Uterus (tissue), 4 donors: ENCODE data around the gene ZMYND8. TPM values are rescaled to one million over a fixed set of nuclear protein-coding genes. Genes with fewer than 3 reads are reported as not detected.

Experiments
- DNase-seq, 2 donors: peaks; one replicate each; pipeline ENCODE4 v3.0.0-alpha.2; 2019 to 2020
- H3K27ac ChIP-seq, 2 donors: fragments of 200-600 bp; sonication (generic); 1 replicate in 1 of 2; 2 replicates in 1 of 2; pipeline ENCODE4 v1.5.1; 2016 to 2018
- H3K27me3 ChIP-seq, 2 donors: fragments of 200-600 bp; sonication (generic); one replicate each; pipeline ENCODE4 v1.5.1; 2018 to 2019; ENCODE audit warnings: control low read depth in 1 of 2
- H3K36me3 ChIP-seq, 2 donors: fragments of 200-600 bp; sonication (generic); one replicate each; pipeline ENCODE4 v1.5.1; 2019; ENCODE audit warnings: control low read depth in 1 of 2
- H3K4me1 ChIP-seq, 2 donors: fragments of 200-600 bp; sonication (generic); one replicate each; pipeline ENCODE4 v1.5.1; 2018 to 2019; ENCODE audit warnings: control low read depth in 1 of 2
- H3K4me3 ChIP-seq, 2 donors: fragments of 200-600 bp; sonication (generic); 1 replicate in 1 of 2; 2 replicates in 1 of 2; pipeline ENCODE4 v1.5.1; 2018 to 2019; ENCODE audit warnings: mild to moderate bottlenecking in 1 of 2
- H3K9me3 ChIP-seq, 2 donors: fragments of 200-600 bp; sonication (generic); one replicate each; pipeline ENCODE4 v1.5.1; 2019; ENCODE audit warnings: control low read depth in 1 of 2
- CTCF ChIP-seq, 4 experiments: fragments of 200-600 bp in 2 of 4; fragments of 450-650 bp in 2 of 4; sonication (generic) in 2 of 4; IDR thresholded peaks; one replicate each; pipeline ENCODE4 v1.5.1; 2016 to 2019; ENCODE audit warnings: antibody characterized with exemption in 4 of 4, mild to moderate bottlenecking in 2 of 4, moderate library complexity in 1 of 4
- POLR2A ChIP-seq, 2 donors: fragments of 450-650 bp; IDR thresholded peaks; one replicate each; pipeline ENCODE4 v1.6.1; 2016; ENCODE audit warnings: antibody characterized with exemption in 2 of 2, mild to moderate bottlenecking in 1 of 2, moderate library complexity in 1 of 2
- intact Hi-C: fragments of 100-400 bp; cut with DNase I; formaldehyde crosslinking; loops from one replicate; pipeline ENCODE4 v1.15.1; 2023; ENCODE audit warnings: low total_unique reads
- total RNA-seq, 4 donors: library from RNA; depleted of rRNA in 3 of 4; stranded (reverse); fragments of >200 nt in 3 of 4; gene quantifications; one replicate each; pipeline versions ENCODE4 v1.1.0 to v1.2.4, GENCODE V29; 2014 to 2023
- donor health status: DM: yes; HTN: yes; CAD: no.

The ZMYND8 gene
- total RNA-seq, 4 donors from 2014 or later, result 10.2 to 26.7 (median 16.0) TPM

GRCh38 chr20:47315339-47316056 is 41.0 kb downstream of the ZMYND8 start:
- Histone ChIP-seq H3K27ac (peak overlapping the region; percentile 93 to 98), H3K27me3 (no peaks in the 10 kb centered on the region), H3K36me3 (no peaks in the 10 kb centered on the region), H3K4me3 (no peak overlapping the region), H3K4me1 (peaks cover 28 to 36% of the 10 kb centered on the region in 2 donors), H3K9me3 (no peaks in the 10 kb centered on the region)
- TF ChIP-seq CTCF (IDR thresholded peaks at IDR 0.05) (no peak), POLR2A (IDR thresholded peaks at IDR 0.05) (no peak)
- DNase-seq, result peak; percentile 49 to 52
- intact Hi-C loops, result loop anchor here (5.0 kb wide), 1 partner anchor 42 kb away; the partner anchor contains the start of gene ZMYND8

GRCh38 chr20:47314647-47315338 is 41.7 kb downstream of the ZMYND8 start:
- TF ChIP-seq CTCF (IDR thresholded peaks at IDR 0.05) (no peak), POLR2A (IDR thresholded peaks at IDR 0.05) (no peak)
- peak in 1 of 2 donors; percentile 12 for DNase-seq
- Histone ChIP-seq H3K27me3 (no peaks in the 10 kb centered on the region), H3K9me3 (no peaks in the 10 kb centered on the region), H3K4me3 (no peak overlapping the region), H3K4me1 (peaks cover 28 to 31% of the 10 kb centered on the region in 2 donors), H3K27ac (peak overlapping the region; percentile 93 to 98), H3K36me3 (no peaks in the 10 kb centered on the region)
- intact Hi-C loops, result loop anchor here (5.0 kb wide), 1 partner anchor 43 kb away; the partner anchor contains the start of gene ZMYND8

- intact Hi-C loops, result no loop called here
- no peaks in the 10 kb centered on the region for H3K9me3 ChIP-seq
- no peak overlapping the region for H3K4me3 ChIP-seq
- no peaks in the 10 kb centered on the region for H3K36me3 ChIP-seq
- DNase-seq, result no peak
- H3K4me1 ChIP-seq, result peaks cover 7 to 11% of the 10 kb centered on the region in 2 donors
- H3K27ac ChIP-seq, result no peak overlapping the region
- H3K27me3 ChIP-seq, result no peaks in the 10 kb centered on the region
- TF ChIP-seq CTCF (IDR thresholded peaks at IDR 0.05), result no peak
Measured at GRCh38 chr20:47311967-47312681, 44.4 kb downstream of the ZMYND8 start.

- H3K27ac ChIP-seq, result no peak overlapping the region
- H3K27me3 ChIP-seq, result no peaks in the 10 kb centered on the region
- no peak overlapping the region for H3K4me3 ChIP-seq
- H3K9me3 ChIP-seq, result no peaks in the 10 kb centered on the region
- intact Hi-C loops, result no loop called here
- no peak for DNase-seq
- peaks cover 0 to 11% of the 10 kb centered on the region in 2 donors for H3K4me1 ChIP-seq
- TF ChIP-seq CTCF (IDR thresholded peaks at IDR 0.05), result no peak
- TF ChIP-seq POLR2A (IDR thresholded peaks at IDR 0.05), result no peak
- no peaks in the 10 kb centered on the region for H3K36me3 ChIP-seq
Measured at GRCh38 chr20:47311211-47311610, 45.3 kb downstream of the ZMYND8 start.
